GM12892 (cell line): ENCODE measurements around the gene HTR7.

Experiments
- POLR2A ChIP-seq: IDR thresholded peaks from 2 replicates; pipeline ENCODE4 v1.6.1; 2011; ENCODE audit warnings: low read depth, low read length, control low read depth
- POLR2AphosphoS5 ChIP-seq: IDR thresholded peaks from 2 replicates; pipeline ENCODE4 v1.6.1; 2011; ENCODE audit warnings: low read depth, low read length, control low read depth
- TAF1 ChIP-seq: IDR thresholded peaks from 2 replicates; pipeline ENCODE4 v1.6.1; 2011; ENCODE audit warnings: low read depth, mild to moderate bottlenecking, control low read depth, low read length, borderline replicate concordance

GRCh38 chr10:90834326-90834725 is 23.5 kb downstream of the HTR7 start:
- TF ChIP-seq POLR2AphosphoS5, result no peak
- no peak for TF ChIP-seq TAF1
- TF ChIP-seq POLR2A, result no peak
